Lower leg skin (tissue), 3 donors: ENCODE measurements around the gene GRM8.

Source experiments
- CTCF ChIP-seq, 3 donors: fragments of 450-650 bp; IDR thresholded peaks; one replicate each; pipeline ENCODE4 v1.5.1; 2016; ENCODE audit warnings: antibody characterized with exemption in 3 of 3, mild to moderate bottlenecking in 3 of 3, moderate library complexity in 2 of 3
- POLR2A ChIP-seq, 2 donors: fragments of 450-650 bp; IDR thresholded peaks; one replicate each; pipeline ENCODE4 v1.6.1; 2016 to 2017; ENCODE audit warnings: antibody characterized with exemption in 2 of 2, mild to moderate bottlenecking in 1 of 2, moderate library complexity in 1 of 2

- TF ChIP-seq POLR2A (IDR thresholded peaks at IDR 0.05) = no peak
- TF ChIP-seq CTCF (IDR thresholded peaks at IDR 0.05) = no peak
Observed at GRCh38 chr7:127114742-127115265, 137.9 kb downstream of the GRM8 start.
